ENCODE data around the gene CD180.

Gene CD180

DNA sequence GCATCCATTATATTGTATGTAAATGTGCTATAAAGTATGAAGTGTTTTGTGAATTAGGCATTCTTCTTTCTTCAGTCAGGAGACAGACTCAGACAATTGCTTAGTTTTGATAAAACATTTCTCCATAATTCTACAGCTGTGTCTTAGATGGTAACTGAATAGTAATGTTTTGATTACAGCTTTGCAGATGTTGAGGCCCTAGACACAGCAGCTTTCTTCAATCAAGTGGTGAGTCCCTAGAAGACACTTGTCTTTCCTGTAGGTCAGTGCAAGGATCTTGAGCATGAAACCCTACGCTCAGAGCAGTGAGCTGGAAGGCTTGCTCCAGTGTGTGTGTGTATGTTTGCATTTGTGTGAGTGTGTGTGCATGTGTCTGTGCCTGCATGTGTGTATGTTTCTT is 46.8 kb upstream of the CD180 start:
- H3K36me3 ChIP-seq (ENCODE audit: control insufficient read depth, insufficient read depth, low read length): no peaks in the 10 kb centered on the region
- DNase-seq (ENCODE audit: extremely low read depth, insufficient read length): no peak
- no peak overlapping the region for H3K4me3 ChIP-seq (replicated peaks; ENCODE audit: low read depth, low read length)
- H3K27me3 ChIP-seq (replicated peaks; ENCODE audit: control insufficient read depth, insufficient read depth, low read length): no peaks in the 10 kb centered on the region
- TF ChIP-seq, protein P1, sequence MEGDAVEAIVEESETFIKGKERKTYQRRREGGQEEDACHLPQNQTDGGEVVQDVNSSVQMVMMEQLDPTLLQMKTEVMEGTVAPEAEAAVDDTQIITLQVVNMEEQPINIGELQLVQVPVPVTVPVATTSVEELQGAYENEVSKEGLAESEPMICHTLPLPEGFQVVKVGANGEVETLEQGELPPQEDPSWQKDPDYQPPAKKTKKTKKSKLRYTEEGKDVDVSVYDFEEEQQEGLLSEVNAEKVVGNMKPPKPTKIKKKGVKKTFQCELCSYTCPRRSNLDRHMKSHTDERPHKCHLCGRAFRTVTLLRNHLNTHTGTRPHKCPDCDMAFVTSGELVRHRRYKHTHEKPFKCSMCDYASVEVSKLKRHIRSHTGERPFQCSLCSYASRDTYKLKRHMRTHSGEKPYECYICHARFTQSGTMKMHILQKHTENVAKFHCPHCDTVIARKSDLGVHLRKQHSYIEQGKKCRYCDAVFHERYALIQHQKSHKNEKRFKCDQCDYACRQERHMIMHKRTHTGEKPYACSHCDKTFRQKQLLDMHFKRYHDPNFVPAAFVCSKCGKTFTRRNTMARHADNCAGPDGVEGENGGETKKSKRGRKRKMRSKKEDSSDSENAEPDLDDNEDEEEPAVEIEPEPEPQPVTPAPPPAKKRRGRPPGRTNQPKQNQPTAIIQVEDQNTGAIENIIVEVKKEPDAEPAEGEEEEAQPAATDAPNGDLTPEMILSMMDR (IDR thresholded peaks at IDR 0.05; ENCODE audit: insufficient read depth, low read length, poor library complexity, severe bottlenecking): no peak

- no peak for DNase-seq (ENCODE audit: extremely low read depth, insufficient read length)
- Histone ChIP-seq H3K36me3 (ENCODE audit: control insufficient read depth, insufficient read depth, low read length) (no peaks in the 10 kb centered on the region), H3K27me3 (replicated peaks; ENCODE audit: control insufficient read depth, insufficient read depth, low read length) (no peaks in the 10 kb centered on the region), H3K4me3 (replicated peaks; ENCODE audit: low read depth, low read length) (no peak overlapping the region)
- TF ChIP-seq, protein P1 (IDR thresholded peaks at IDR 0.05; ENCODE audit: insufficient read depth, low read length, poor library complexity, severe bottlenecking): no peak
These were observed 44.7 kb upstream of the CD180 start for GRCh38 chr5:67241326-67241725.

DNA sequence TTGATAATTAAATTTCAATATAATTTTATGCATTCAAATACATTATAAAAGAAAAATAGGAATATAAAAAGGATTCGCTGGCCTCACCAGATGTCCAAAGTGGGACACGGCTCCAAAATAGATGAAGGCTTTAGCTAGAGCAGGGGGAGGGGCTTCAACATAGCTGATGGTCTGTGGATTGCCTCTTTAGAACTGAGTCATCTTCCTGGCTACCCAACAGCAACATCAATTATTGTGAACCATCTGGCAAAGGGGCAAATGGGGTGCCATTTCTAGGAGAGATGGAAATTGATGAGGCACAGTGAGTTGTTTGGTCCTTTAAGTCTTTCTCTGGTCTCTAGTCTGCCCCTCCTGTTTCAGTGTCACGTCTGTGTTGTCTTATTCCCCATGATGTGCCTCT is 44.2 kb upstream of the CD180 start:
- Histone ChIP-seq H3K36me3 (ENCODE audit: control insufficient read depth, insufficient read depth, low read length) (no peaks in the 10 kb centered on the region), H3K4me3 (replicated peaks; ENCODE audit: low read depth, low read length) (no peak overlapping the region), H3K27me3 (replicated peaks; ENCODE audit: control insufficient read depth, insufficient read depth, low read length) (no peaks in the 10 kb centered on the region)
- TF ChIP-seq, protein P1 (IDR thresholded peaks at IDR 0.05; ENCODE audit: insufficient read depth, low read length, poor library complexity, severe bottlenecking): no peak
- DNase-seq (ENCODE audit: extremely low read depth, insufficient read length): no peak

- no peaks in the 10 kb centered on the region for H3K27me3 ChIP-seq (replicated peaks; ENCODE audit: control insufficient read depth, insufficient read depth, low read length)
- no peaks in the 10 kb centered on the region for H3K36me3 ChIP-seq (ENCODE audit: control insufficient read depth, insufficient read depth, low read length)
- TF ChIP-seq, protein P1 (IDR thresholded peaks at IDR 0.05; ENCODE audit: insufficient read depth, low read length, poor library complexity, severe bottlenecking): no peak
- no peak for DNase-seq (ENCODE audit: extremely low read depth, insufficient read length)
- H3K4me3 ChIP-seq (replicated peaks; ENCODE audit: low read depth, low read length): no peak overlapping the region
These were observed 43.5 kb upstream of the CD180 start for GRCh38 chr5:67240065-67240464.

DNA sequence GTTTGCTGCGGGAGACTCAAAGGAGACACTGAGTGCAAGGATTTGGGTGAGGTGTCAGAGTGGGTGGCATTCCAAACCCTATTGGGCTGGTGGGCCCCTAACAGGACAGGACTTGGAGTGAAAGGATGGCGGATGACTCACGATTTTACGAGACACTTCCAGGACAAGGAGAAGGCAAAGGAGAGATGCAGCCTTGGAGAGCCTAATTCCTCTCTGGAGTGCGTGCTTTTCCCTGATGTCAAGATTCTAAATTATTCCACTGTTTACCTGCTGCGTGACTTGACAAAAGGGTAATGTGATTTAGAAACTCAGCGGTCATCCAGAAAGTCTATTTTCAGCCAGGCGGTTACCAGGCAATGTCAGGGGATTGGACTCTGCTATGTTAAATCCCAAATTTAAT is 41.6 kb upstream of the CD180 start:
- DNase-seq (ENCODE audit: extremely low read depth, insufficient read length): no peak
- TF ChIP-seq, protein P1 (IDR thresholded peaks at IDR 0.05; ENCODE audit: insufficient read depth, low read length, poor library complexity, severe bottlenecking): no peak
- Histone ChIP-seq H3K4me3 (replicated peaks; ENCODE audit: low read depth, low read length) (no peak overlapping the region), H3K36me3 (ENCODE audit: control insufficient read depth, insufficient read depth, low read length) (no peaks in the 10 kb centered on the region), H3K27me3 (replicated peaks; ENCODE audit: control insufficient read depth, insufficient read depth, low read length) (no peaks in the 10 kb centered on the region; the same call in 1 of the 2 replicates)

All from GM06990 (cell line).